Mesothelial cell of epicardium (in vitro differentiated cells): ENCODE data around the gene GRID1. TPM values are rescaled to one million over a fixed set of nuclear protein-coding genes. Genes with fewer than 3 reads are reported as not detected.

Experiments
- DNase-seq, 2 experiments: peaks; one replicate each; pipeline ENCODE4 v3.0.0; 2021; ENCODE audit warnings: low spot score in 2 of 2; ENCODE audit not compliant: unreplicated experiment in 2 of 2
- H3K27ac Mint-ChIP-seq: 2 replicates; pipeline ENCODE4 v1.8.0; 2021; ENCODE audit warnings: mixed read lengths
- H3K27me3 Mint-ChIP-seq: 2 replicates; pipeline ENCODE4 v1.8.0; 2021; ENCODE audit warnings: low read depth, mixed read lengths
- H3K36me3 Mint-ChIP-seq: 2 replicates; pipeline ENCODE4 v1.8.0; 2021; ENCODE audit warnings: mixed read lengths
- H3K4me1 Mint-ChIP-seq: 2 replicates; pipeline ENCODE4 v1.8.0; 2021; ENCODE audit warnings: mixed read lengths
- H3K4me3 Mint-ChIP-seq: 2 replicates; pipeline ENCODE4 v1.8.0; 2021; ENCODE audit warnings: mild to moderate bottlenecking, moderate library complexity, mixed read lengths
- H3K9me3 Mint-ChIP-seq: 2 replicates; pipeline ENCODE4 v1.8.0; 2021; ENCODE audit warnings: mixed read lengths
- total RNA-seq: library from RNA; stranded (reverse); gene quantifications from 3 replicates; pipeline ENCODE4 v1.2.1, GENCODE V29; 2021
- TF ChIP-seq, protein P1 (sequence below): fragments of 200-600 bp; sonication (generic); IDR thresholded peaks from one replicate; pipeline ENCODE4 v1.5.0; 2021; ENCODE audit warnings: antibody characterized with exemption; ENCODE audit not compliant: unreplicated experiment

The GRID1 gene
- total RNA-seq, 1 donor from 2014 or later, result 0.22 TPM

DNA sequence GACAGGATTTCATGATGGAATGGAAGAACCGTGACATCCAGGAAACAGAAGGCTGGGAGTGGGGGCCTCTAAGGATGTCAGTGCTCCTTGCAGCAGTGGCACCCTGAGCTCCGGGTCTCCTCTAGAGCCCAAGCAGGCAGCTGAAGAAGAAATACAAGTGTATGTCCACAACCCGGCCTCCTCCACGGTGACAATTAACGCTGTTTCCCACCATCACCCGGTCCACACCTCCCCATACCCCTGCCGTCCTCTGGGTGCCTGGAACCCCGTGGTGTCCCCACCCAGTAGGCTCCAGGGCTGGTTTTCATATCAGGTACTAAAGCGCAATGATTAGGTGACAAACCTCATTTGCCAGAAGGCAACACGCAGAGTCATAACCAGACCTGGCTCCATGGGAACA, 30.3 kb downstream of the GRID1 start:
- no peak for DNase-seq
- H3K27ac Mint-ChIP-seq, result no peak overlapping the region

DNA sequence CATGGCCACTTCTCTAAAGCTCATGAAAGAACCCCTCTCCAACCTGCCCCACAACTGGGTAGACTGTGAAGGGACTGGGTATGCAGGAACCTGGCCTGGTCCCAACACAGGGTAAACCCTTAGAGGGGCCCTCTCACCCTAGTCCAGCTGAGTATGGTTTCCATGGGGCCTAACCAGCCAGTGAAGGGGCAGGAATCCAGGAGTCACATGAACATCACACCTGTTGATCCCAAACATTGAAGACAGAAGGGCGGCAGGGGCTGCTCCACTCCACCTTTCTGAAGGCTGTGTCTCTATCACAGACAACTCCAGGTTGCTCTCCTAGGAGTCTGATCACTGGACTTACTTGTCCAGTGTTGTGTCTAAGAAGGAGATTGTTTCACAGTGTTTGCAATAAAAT, 30.8 kb downstream of the GRID1 start:
- TF ChIP-seq, protein P1, sequence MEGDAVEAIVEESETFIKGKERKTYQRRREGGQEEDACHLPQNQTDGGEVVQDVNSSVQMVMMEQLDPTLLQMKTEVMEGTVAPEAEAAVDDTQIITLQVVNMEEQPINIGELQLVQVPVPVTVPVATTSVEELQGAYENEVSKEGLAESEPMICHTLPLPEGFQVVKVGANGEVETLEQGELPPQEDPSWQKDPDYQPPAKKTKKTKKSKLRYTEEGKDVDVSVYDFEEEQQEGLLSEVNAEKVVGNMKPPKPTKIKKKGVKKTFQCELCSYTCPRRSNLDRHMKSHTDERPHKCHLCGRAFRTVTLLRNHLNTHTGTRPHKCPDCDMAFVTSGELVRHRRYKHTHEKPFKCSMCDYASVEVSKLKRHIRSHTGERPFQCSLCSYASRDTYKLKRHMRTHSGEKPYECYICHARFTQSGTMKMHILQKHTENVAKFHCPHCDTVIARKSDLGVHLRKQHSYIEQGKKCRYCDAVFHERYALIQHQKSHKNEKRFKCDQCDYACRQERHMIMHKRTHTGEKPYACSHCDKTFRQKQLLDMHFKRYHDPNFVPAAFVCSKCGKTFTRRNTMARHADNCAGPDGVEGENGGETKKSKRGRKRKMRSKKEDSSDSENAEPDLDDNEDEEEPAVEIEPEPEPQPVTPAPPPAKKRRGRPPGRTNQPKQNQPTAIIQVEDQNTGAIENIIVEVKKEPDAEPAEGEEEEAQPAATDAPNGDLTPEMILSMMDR, result no peak
- no peaks in the 10 kb centered on the region for H3K36me3 Mint-ChIP-seq
- DNase-seq, result no peak
- peaks cover 61% of the 10 kb centered on the region for H3K27me3 Mint-ChIP-seq
- no peak overlapping the region for H3K27ac Mint-ChIP-seq
- no peaks in the 10 kb centered on the region for H3K4me1 Mint-ChIP-seq
- no peaks in the 10 kb centered on the region for H3K9me3 Mint-ChIP-seq
- H3K4me3 Mint-ChIP-seq, result no peak overlapping the region

More for the DNA sequence above, 30.3 kb downstream of the GRID1 start:
- H3K27me3 Mint-ChIP-seq, result peaks cover 63% of the 10 kb centered on the region
- H3K4me3 Mint-ChIP-seq, result no peak overlapping the region
- H3K36me3 Mint-ChIP-seq, result no peaks in the 10 kb centered on the region
- TF ChIP-seq, protein P1, result no peak
- no peaks in the 10 kb centered on the region for H3K4me1 Mint-ChIP-seq
- H3K9me3 Mint-ChIP-seq, result no peaks in the 10 kb centered on the region

DNA sequence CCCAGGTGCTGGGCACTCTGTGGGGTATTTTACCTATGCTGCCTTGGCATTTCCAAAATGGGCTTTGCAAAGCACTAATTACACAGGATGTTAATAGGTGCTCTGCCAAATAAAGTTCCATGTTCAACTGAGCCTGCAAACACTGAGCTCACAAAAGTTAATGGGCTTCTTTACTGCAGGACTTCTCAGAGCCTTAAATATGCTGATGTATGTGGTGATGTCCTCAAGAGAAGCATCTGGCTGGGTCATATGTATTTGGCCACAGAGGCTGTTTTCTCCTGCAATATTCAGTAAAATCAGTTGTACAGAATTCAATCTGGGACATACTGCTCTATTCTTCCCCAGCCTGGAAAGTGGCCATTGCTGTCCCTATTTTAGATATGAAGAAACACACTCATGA, 31.3 kb downstream of the GRID1 start:
- Mint-ChIP-seq H3K27me3 (peaks cover 59% of the 10 kb centered on the region), H3K4me3 (no peak overlapping the region), H3K27ac (no peak overlapping the region), H3K4me1 (no peaks in the 10 kb centered on the region), H3K36me3 (no peaks in the 10 kb centered on the region), H3K9me3 (no peaks in the 10 kb centered on the region)
- TF ChIP-seq, protein P1, result no peak
- DNase-seq, result no peak

DNA sequence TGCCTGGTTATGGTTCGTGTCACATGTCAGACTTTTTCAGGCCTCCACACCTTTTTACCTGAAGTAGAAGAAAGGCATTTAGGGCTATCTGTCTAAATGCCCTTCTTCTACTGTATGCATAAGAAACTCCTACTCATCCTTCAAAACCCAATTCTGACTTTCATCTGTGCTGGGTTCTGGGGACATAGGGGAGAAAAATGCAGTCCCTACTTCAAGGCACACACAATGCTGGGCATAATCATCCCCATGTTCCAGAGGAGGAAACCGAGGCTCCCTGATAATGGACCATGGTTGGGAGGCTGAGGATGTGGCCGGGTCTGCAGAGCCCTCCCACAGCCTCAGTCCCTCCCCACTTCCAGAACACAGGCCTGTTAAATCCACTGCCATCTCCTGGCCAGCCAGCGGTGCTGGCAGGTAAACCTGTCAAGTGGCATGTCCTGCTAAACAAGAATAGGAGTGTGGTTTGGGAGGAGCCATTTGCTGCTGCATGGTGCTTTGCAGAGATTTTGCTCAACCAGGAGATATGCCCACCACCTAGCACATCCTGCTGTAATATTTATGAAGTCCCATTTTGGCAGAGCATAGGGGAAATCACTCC, 32.0 kb downstream of the GRID1 start:
- peaks cover 56% of the 10 kb centered on the region for H3K27me3 Mint-ChIP-seq
- no peaks in the 10 kb centered on the region for H3K36me3 Mint-ChIP-seq
- no peaks in the 10 kb centered on the region for H3K9me3 Mint-ChIP-seq
- DNase-seq, result no peak
- H3K27ac Mint-ChIP-seq, result no peak overlapping the region
- TF ChIP-seq, protein P1, result no peak
- H3K4me1 Mint-ChIP-seq, result no peaks in the 10 kb centered on the region
- no peak overlapping the region for H3K4me3 Mint-ChIP-seq

GRCh38 chr10:86333826-86334487, 32.6 kb downstream of the GRID1 start:
- Mint-ChIP-seq H3K9me3 (no peaks in the 10 kb centered on the region), H3K27ac (no peak overlapping the region), H3K4me3 (no peak overlapping the region), H3K36me3 (no peaks in the 10 kb centered on the region), H3K27me3 (peaks cover 53% of the 10 kb centered on the region), H3K4me1 (no peaks in the 10 kb centered on the region)
- TF ChIP-seq, protein P1, result no peak
- no peak for DNase-seq
